ENCODE results near the gene STAP2. TPM values are rescaled to one million over a fixed set of nuclear protein-coding genes. Genes with fewer than 3 reads are reported as not detected.

STAP2 gene, protein sequence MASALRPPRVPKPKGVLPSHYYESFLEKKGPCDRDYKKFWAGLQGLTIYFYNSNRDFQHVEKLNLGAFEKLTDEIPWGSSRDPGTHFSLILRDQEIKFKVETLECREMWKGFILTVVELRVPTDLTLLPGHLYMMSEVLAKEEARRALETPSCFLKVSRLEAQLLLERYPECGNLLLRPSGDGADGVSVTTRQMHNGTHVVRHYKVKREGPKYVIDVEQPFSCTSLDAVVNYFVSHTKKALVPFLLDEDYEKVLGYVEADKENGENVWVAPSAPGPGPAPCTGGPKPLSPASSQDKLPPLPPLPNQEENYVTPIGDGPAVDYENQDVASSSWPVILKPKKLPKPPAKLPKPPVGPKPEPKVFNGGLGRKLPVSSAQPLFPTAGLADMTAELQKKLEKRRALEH
- total RNA-seq = 3.6 and 6.2 TPM in 2 replicates

DNA sequence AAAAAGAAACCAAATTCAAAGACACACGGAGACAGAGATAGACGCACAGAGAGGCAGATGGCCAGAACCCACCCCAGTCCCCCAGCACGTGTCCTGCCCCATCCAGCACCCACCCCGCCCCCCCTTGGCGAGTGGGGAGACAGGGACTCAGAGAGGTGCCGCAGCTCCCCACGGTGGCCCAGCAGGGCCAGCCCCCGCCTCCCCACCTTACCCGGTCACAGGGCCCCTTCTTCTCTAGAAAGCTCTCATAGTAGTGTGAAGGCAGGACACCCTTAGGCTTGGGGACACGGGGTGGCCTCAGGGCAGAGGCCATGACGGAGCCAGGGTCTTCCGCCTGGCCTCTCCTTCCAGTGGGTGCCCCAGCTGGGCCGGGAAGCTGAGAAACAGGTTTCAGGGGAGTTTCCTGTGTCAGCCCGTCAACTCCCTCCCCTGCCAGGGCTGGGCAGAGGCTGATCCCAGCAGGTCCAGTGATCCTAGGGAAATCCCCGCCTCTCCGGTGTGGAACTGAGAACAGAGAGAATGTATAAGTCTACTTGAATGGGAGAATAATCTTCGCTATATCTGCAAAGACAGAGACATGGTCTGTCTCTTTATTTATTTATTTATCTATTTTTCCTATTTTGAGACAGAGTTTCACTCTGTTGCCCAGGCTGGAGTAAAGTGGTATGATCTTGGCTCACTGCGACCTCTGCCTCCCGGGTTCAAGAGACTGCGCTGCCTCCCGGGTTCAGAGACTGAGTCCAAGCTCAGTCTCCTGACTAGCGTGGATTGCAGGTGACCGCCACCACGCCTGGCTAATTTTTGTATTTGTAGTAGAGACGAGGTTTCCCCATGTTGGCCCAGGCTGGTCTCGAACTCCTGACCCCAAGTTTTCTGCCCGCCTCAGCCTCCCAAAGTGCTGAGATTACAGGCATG lies at the start of gene STAP2:
Gene STAP2 (minus strand): TSS at position 387 of the 915 bp plus-strand sequence. CDS start 74 bp downstream, at position 313.

DNA sequence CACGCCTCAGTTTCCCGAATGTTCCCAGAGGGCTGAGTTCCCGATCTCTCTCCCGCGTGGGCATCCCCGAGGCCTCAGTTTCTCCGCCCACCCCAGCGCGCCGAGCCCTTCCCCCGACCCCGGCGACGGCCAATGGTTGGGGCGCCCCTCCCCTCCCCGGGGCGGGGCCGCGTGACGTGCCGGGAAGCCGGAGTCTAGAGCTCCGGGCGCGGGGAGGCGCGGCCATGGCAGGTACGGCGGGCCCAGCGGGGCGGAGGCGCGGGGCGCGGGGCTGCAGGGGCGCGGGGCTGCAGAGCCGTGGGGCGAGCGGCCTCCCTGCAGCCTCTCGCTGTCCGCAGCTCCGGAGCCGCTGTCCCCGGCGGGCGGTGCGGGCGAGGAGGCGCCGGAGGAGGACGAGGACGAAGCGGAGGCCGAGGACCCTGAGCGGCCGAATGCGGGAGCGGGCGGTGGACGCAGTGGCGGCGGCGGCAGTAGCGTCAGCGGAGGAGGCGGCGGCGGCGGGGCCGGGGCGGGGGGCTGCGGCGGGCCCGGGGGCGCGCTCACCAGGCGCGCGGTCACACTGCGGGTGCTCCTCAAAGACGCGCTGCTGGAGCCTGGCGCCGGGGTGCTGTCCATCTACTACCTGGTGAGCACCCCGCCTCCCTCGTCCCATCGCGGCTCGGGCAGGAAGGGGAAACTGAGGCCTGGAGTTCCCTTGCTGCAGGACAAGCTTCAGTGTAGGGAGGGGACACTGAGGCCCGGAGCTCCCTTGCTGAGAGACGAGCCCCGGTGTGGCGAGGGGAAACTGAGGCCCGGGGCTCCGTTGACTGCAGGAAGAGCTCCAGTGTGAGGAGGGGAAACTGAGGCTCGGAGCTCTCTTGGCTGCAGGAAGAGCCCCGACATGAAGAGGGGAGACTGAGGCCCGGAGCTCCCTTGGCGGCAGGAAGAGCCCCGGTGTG lies 5.0 kb upstream of the STAP2 start, which contains the start of gene MPND:
Gene MPND (plus strand): TSS at position 193 of the 938 bp plus-strand sequence. CDS start 32 bp downstream, at position 225.

DNA sequence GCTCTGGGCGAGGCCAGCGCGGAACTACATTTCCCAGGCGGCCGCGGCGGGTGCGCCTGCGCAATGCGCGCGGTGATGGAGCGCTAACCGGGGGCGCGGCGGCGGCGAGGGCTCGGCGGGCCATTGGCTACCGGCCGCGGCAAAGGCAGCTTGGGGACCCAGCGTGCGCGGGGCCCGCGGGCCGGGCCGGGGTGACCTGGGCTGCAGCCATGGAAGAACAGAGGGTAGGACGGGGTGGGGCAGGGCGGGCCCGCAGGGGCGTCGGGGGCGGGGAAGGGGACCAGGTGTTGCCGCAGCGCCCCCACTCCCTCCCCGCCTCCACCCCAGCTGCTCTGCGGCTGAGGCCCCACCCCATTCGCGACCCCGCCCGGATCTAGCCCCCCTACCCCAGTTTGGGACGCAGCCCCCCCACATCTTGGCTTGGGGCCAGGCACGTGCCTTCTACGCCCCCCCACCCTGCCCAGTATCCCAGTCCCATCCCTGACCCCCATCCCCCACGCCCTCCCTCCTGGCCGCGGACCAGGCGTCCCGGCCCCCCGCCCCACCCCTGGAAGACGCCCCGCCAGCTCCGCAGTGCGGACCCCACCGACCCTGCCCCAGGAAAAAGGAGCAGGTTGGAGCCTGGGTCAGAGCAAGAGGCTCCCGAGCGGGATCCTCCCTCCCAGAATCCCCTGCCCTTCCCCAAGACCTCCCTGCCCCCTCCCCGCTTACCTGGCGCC lies 33.9 kb downstream of the STAP2 start, which contains the start of gene FSD1:
Gene FSD1 (plus strand): TSS at position 61 of the 719 bp plus-strand sequence. CDS start 149 bp downstream, at position 210.

DNA sequence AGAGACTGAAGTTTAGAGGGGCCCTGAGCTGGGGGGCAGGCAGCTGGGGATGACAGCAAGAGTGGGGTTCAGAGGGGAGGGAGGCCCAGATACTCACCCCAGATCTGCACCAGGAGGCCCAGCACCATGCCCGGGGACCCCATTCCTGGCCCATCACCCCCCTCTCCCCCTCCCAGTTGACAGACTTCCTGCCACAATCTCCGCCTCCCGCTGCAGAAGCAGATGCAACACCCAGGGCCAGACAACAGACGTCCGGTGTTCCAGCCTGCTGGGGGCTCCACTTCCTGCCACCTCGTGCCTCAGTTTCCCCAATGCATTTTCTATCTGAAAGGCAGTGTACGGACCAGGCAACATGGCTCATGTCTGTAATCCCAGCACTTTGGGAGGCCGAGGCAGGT lies 36.4 kb downstream of the STAP2 start, which contains the start of gene TMIGD2:
Gene TMIGD2 (minus strand): TSS at position 147 of the 398 bp plus-strand sequence. CDS start 4 bp downstream, at position 143.

DNA sequence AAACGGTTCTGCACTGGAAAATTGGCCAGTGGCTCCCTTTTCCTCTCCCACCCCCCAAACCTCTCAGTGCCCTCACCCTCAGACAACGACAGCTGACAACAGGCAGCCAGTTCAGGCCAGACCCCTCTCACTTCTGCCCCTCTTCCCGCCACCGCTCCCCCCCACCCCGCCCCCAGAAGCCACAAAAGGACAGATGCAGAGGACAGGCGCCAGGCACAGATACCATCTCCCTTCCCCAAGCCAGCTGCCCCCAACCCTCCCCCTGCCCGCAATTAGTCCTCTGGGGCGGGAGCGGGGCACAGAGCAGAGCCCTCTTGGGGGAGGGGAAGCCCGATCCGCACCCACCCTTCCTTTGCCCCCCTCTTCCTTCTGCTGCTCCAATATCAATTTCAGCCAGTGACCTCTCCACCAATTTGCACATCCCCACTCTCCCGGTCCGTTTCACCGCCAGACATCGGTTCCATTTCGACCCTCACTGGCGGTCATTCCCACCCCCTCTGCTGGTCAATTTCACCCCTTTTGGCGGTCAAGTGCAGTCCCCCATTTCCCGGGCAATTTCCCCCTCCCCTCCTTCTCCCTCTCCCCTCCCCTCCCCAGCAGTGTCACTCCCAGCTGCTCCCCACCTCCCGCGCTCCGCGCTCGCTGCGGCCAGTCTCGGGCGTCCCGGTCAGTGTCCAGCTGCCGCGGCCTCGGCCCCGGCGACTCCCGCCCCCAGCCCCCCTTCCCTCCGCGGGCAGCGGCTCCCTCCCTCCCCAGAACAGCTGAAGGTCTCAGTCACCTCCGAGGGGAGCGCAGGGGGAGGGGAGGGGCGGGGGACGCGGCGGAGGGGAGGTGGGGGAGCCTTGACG lies 60.0 kb downstream of the STAP2 start, which contains the start of gene SHD:
Gene SHD (plus strand): TSS at position 848 of the 848 bp plus-strand sequence. CDS start 798 bp downstream, outside the sequence.

Other genes starting within 250 kb of the STAP2 start
- gene MAP2K2, start 214.7 kb downstream of the STAP2 start, total RNA-seq = 143 and 156 TPM in 2 replicates
- not detected in 2 replicates for gene CREB3L3, start 185.2 kb downstream of the STAP2 start, total RNA-seq
- 11.3 and 12.4 TPM in 2 replicates for gene SIRT6, start 156.3 kb downstream of the STAP2 start, total RNA-seq
- gene ANKRD24, start 156.1 kb downstream of the STAP2 start, total RNA-seq = 0.13 and 0.14 TPM in 2 replicates
- gene EBI3, start 109.3 kb downstream of the STAP2 start, total RNA-seq = 0.14 and 0.27 TPM in 2 replicates
- gene YJU2, start 91.7 kb downstream of the STAP2 start, total RNA-seq = 18.1 and 19.0 TPM in 2 replicates
- gene SHD, start 59.6 kb downstream of the STAP2 start, total RNA-seq = not detected in 2 replicates
- gene TMIGD2, start 36.4 kb downstream of the STAP2 start, total RNA-seq = not detected in 2 replicates
- 16.0 and 18.1 TPM in 2 replicates for gene FSD1, start 34.2 kb downstream of the STAP2 start, total RNA-seq
- 6.2 and 6.9 TPM in 2 replicates for gene MPND, start 4.7 kb upstream of the STAP2 start, total RNA-seq
- gene SH3GL1, start 61.7 kb upstream of the STAP2 start, total RNA-seq = 81.8 and 95.6 TPM in 2 replicates
- gene CHAF1A, start 63.8 kb upstream of the STAP2 start, total RNA-seq = 21.4 and 25.6 TPM in 2 replicates
- gene UBXN6, start 119.0 kb upstream of the STAP2 start, total RNA-seq = 64.5 and 67.0 TPM in 2 replicates
- gene HDGFL2, start 133.5 kb upstream of the STAP2 start, total RNA-seq = 57.0 and 58.1 TPM in 2 replicates
- gene PLIN4, start 179.7 kb upstream of the STAP2 start, total RNA-seq = under 0.01 TPM in 1 of 2 replicates, not detected in the other
- 0.14 and 0.53 TPM in 2 replicates for gene PLIN5, start 196.4 kb upstream of the STAP2 start, total RNA-seq
- gene LRG1, start 201.2 kb upstream of the STAP2 start, total RNA-seq = 0.27 and 0.29 TPM in 2 replicates
- 116 and 141 TPM in 2 replicates for gene SEMA6B, start 220.9 kb upstream of the STAP2 start, total RNA-seq